ENCODE measurements around the gene FITM1. TPM values are rescaled to one million over a fixed set of nuclear protein-coding genes. Genes with fewer than 3 reads are reported as not detected.

FITM1 gene
- total and polyA plus RNA-seq, 12 donors, result 4.6 to 25.7 (median 10.4) TPM

- peaks cover 9 to 26% of the 10 kb centered on the region in 2 donors for H3K4me1 ChIP-seq (replicated peaks in 1 of 2)
- no peak overlapping the region for H3K4me3 ChIP-seq
- no peak overlapping the region for H3K27ac ChIP-seq
- no peak for DNase-seq
- no peaks in the 10 kb centered on the region for H3K9me3 ChIP-seq (replicated peaks in 1 of 3)
- 83 to 95% (median 91%) methylated on average over 6 to 14 of the region's 14 CpGs for WGBS, 4 donors
- intact Hi-C loops (cut with DNase I), result no loop called here
- H3K27me3 ChIP-seq, result no peaks in the 10 kb centered on the region
- TF ChIP-seq CTCF (IDR thresholded peaks at IDR 0.05) (no peak), POLR2A (IDR thresholded peaks at IDR 0.05) (no peak)
- H3K36me3 ChIP-seq (replicated peaks in 1 of 2), result peaks cover 0 to 67% of the 10 kb centered on the region in 2 donors
These were observed 34.1 kb downstream of the FITM1 start for GRCh38 chr14:24164518-24164991.

- H3K27me3 ChIP-seq, result no peaks in the 10 kb centered on the region
- no peak for DNase-seq
- peaks cover 0 to 56% of the 10 kb centered on the region in 2 donors for H3K36me3 ChIP-seq (replicated peaks in 1 of 2)
- intact Hi-C loops (cut with DNase I), result no loop called here
- H3K9me3 ChIP-seq (replicated peaks in 1 of 3), result no peaks in the 10 kb centered on the region
- WGBS, 4 donors, result 86 to 92% (median 87%) methylated on average over 5 of the region's 5 CpGs
- H3K4me3 ChIP-seq, result no peak overlapping the region
- no peak overlapping the region for H3K27ac ChIP-seq
- peaks cover 9 to 22% of the 10 kb centered on the region in 2 donors for H3K4me1 ChIP-seq (replicated peaks in 1 of 2)
- no peak for TF ChIP-seq CTCF (IDR thresholded peaks at IDR 0.05)
- no peak for TF ChIP-seq POLR2A (IDR thresholded peaks at IDR 0.05)
These were observed 35.3 kb downstream of the FITM1 start for GRCh38 chr14:24165785-24166184.

GRCh38 chr14:24167469-24168114 lies 37.1 kb downstream of the FITM1 start:
- Histone ChIP-seq H3K9me3 (replicated peaks in 1 of 3) (no peaks in the 10 kb centered on the region), H3K4me1 (replicated peaks in 1 of 2) (peaks cover 0 to 17% of the 10 kb centered on the region in 2 donors), H3K36me3 (replicated peaks in 1 of 2) (peaks cover 0 to 54% of the 10 kb centered on the region in 2 donors), H3K4me3 (no peak overlapping the region), H3K27ac (no peak overlapping the region), H3K27me3 (no peaks in the 10 kb centered on the region)
- no peak for DNase-seq
- intact Hi-C loops (cut with DNase I), result no loop called here
- 71 to 82% (median 81%) methylated on average over 3 of the region's 3 CpGs for whole genome bisulfite sequencing, 4 donors
- TF ChIP-seq CTCF (IDR thresholded peaks at IDR 0.05), result no peak
- TF ChIP-seq POLR2A (IDR thresholded peaks at IDR 0.05), result no peak

- intact Hi-C loops (cut with DNase I), result no loop called here
- Histone ChIP-seq H3K27ac (peak within 1 kb of the TSS in 2 of 5 donors; percentile 45 to 54), H3K4me3 (peak within 1 kb of the TSS in 1 of 4 donors; percentile 38), H3K36me3 (replicated peaks in 1 of 2) (peaks cover 0 to 18% of the 10 kb centered on the region in 2 donors), H3K9me3 (replicated peaks in 1 of 3) (no peaks in the 10 kb centered on the region), H3K4me1 (replicated peaks in 1 of 2) (peaks cover 0 to 6% of the 10 kb centered on the region in 2 donors), H3K27me3 (no peaks in the 10 kb centered on the region)
- TF ChIP-seq CTCF (IDR thresholded peaks at IDR 0.05) (no peak), POLR2A (IDR thresholded peaks at IDR 0.05) (no peak)
- WGBS, 4 donors, result 14 to 31% (median 26%) methylated on average over 21 to 63 of the region's 63 CpGs
- DNase-seq, result peak; percentile 69 to 98 (median 81)
These were observed 41.2 kb downstream of the FITM1 start, which contains the start of gene REC8 for GRCh38 chr14:24171422-24172260. TSS of gene REC8 (plus strand) at chr14:24172080. CDS start at chr14:24172553, 473 bp downstream.
